Activated T-helper 1 cell treated with anti-CD3 and anti-CD28 coated beads, Interleukin-12 subunit alpha, Interleukin-12 subunit beta, Interleukin-2, Interleukin-4 antibody, amounts not matched to agents 30 ng/mL and 10 ng/mL and 1 ng/mL, durations not matched to agents 14 hours and 24 hours and 36 hours (primary cell): ENCODE measurements around the gene PRDM1. TPM values are rescaled to one million over a fixed set of nuclear protein-coding genes. Genes with fewer than 3 reads are reported as not detected.

ENCODE experiments used
- DNase-seq: peaks from one replicate; pipeline ENCODE4 v3.0.0; 2021; ENCODE audit warnings: low spot score
- H3K27ac Mint-ChIP-seq: one replicate; pipeline ENCODE4 v1.8.0; 2021; ENCODE audit warnings: mild to moderate bottlenecking, mixed read lengths
- H3K27me3 Mint-ChIP-seq: one replicate; pipeline ENCODE4 v1.8.0; 2022; ENCODE audit warnings: mild to moderate bottlenecking, moderate library complexity, mixed read lengths; ENCODE audit not compliant: insufficient read depth
- H3K36me3 Mint-ChIP-seq: one replicate; pipeline ENCODE4 v1.8.0; 2021; ENCODE audit warnings: low read depth, mixed read lengths
- H3K4me1 Mint-ChIP-seq: one replicate; pipeline ENCODE4 v1.8.0; 2021; ENCODE audit warnings: low read depth, mixed read lengths
- H3K4me3 Mint-ChIP-seq: one replicate; pipeline ENCODE4 v1.8.0; 2021; ENCODE audit warnings: mild to moderate bottlenecking, moderate library complexity, mixed read lengths
- H3K9me3 Mint-ChIP-seq: one replicate; pipeline ENCODE4 v1.8.0; 2021; ENCODE audit warnings: mixed read lengths
- intact Hi-C: fragments of 100-400 bp; cut with micrococcal nuclease; formaldehyde crosslinking; loops from one replicate; pipeline ENCODE4 v1.15.1; 2024
- total RNA-seq: library from RNA; stranded (reverse); gene quantifications from 2 replicates; pipeline ENCODE4 v1.2.3, GENCODE V29; 2022

PRDM1 gene
- total RNA-seq, 1 donor from 2014 or later, result 78.8 TPM

DNA sequence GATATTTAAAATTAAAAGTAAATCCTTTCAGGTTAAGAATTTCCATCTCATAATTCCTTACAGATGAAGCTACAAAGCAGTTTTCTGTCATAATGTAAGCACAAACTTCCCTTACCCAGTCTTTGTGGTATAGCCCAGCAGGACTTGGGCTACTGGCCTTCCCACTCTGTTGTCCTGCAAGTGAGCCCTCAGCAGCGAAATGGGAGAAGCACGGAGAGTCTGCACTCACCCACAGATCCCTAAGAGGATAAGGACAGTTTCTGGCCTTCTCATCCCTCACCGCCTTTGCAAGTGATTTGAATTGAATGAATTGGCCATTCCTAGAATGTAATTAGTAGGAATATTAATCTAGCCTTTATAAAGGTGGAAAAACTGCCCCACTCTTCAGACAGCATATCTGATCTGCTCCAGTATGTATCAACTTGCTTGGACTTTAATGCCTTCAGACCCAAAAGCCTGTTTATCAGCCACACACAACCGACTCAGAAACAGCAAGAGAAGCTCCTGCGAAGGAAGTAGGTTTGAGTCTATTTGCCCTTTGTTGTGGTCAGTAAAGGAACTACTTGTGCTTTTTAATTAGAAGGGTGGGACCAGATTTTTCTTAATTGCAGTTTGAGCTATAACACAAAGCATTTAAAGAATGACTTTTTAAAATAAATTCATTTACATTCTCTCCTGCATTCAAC lies 29.9 kb upstream of the PRDM1 start:
- H3K4me1 Mint-ChIP-seq, result peaks cover 18% of the 10 kb centered on the region
- no peak overlapping the region for H3K4me3 Mint-ChIP-seq
- intact Hi-C loops, result no loop called here
- H3K9me3 Mint-ChIP-seq, result no peaks in the 10 kb centered on the region
- DNase-seq, result no peak
- peaks cover 7% of the 10 kb centered on the region for H3K36me3 Mint-ChIP-seq
- no peak overlapping the region for H3K27ac Mint-ChIP-seq
- no peaks in the 10 kb centered on the region for H3K27me3 Mint-ChIP-seq

GRCh38 chr6:106056746-106057390 lies 29.3 kb upstream of the PRDM1 start:
- Mint-ChIP-seq H3K27ac (no peak overlapping the region), H3K4me1 (peaks cover 14% of the 10 kb centered on the region), H3K9me3 (no peaks in the 10 kb centered on the region), H3K36me3 (peaks cover 4% of the 10 kb centered on the region), H3K27me3 (no peaks in the 10 kb centered on the region), H3K4me3 (no peak overlapping the region)
- DNase-seq, result no peak
- intact Hi-C loops, result no loop called here

GRCh38 chr6:106059331-106059730 lies 26.8 kb upstream of the PRDM1 start:
- Mint-ChIP-seq H3K27ac (no peak overlapping the region), H3K9me3 (no peaks in the 10 kb centered on the region), H3K4me3 (no peak overlapping the region), H3K36me3 (peaks cover 1% of the 10 kb centered on the region), H3K27me3 (no peaks in the 10 kb centered on the region), H3K4me1 (peaks cover 14% of the 10 kb centered on the region)
- DNase-seq, result no peak
- intact Hi-C loops, result no loop called here

DNA sequence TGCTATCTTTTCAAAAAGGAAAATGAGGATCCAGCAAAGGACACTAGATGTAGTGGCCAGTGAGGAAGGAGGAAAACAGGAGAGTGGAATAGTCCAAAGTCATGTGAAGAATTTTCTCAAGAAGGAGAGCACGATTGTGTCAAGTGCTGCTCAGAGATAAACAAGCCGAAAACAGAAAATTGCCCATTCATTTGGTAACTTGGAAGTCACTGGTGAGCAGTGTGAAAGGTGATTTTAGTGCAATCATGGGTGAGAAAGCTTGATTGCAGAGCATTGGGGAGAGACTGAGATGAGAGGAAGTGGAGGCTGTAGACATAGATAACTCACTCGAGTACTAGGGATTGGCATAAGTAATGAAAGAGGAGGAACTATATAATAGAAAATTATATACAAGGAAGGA lies 26.0 kb upstream of the PRDM1 start:
- Mint-ChIP-seq H3K27me3 (no peaks in the 10 kb centered on the region), H3K4me3 (no peak overlapping the region), H3K27ac (no peak overlapping the region), H3K9me3 (no peaks in the 10 kb centered on the region), H3K4me1 (peaks cover 20% of the 10 kb centered on the region), H3K36me3 (peaks cover 1% of the 10 kb centered on the region)
- DNase-seq, result no peak
- intact Hi-C loops, result no loop called here

GRCh38 chr6:106063448-106063850 lies 22.7 kb upstream of the PRDM1 start:
- intact Hi-C loops, result no loop called here
- peaks cover 7% of the 10 kb centered on the region for H3K4me1 Mint-ChIP-seq
- peaks cover 2% of the 10 kb centered on the region for H3K36me3 Mint-ChIP-seq
- DNase-seq, result no peak
- H3K27me3 Mint-ChIP-seq, result peaks cover 3% of the 10 kb centered on the region
- no peaks in the 10 kb centered on the region for H3K9me3 Mint-ChIP-seq
- no peak overlapping the region for H3K4me3 Mint-ChIP-seq
- H3K27ac Mint-ChIP-seq, result no peak overlapping the region

DNA sequence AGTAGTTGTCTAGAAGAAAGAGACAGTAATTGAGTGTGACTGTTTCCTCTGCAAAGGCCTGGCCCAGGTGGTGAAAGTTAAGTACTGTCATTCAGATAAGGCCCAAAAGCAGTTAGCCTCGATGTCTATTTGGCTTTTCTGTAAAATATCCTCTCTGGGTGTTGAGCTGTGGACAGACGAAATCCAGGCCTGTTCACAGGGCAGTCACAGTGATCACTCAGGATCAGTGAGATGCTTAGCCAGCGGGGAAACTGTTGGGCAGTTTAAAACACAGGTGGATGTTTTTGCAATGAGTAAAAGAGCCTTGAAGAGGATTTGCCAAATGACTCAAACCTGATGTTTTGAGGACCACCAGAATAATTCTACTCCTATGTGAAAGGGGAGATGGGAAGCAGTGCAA lies 22.0 kb upstream of the PRDM1 start:
- intact Hi-C loops, result no loop called here
- H3K9me3 Mint-ChIP-seq, result no peaks in the 10 kb centered on the region
- peaks cover 7% of the 10 kb centered on the region for H3K4me1 Mint-ChIP-seq

DNA sequence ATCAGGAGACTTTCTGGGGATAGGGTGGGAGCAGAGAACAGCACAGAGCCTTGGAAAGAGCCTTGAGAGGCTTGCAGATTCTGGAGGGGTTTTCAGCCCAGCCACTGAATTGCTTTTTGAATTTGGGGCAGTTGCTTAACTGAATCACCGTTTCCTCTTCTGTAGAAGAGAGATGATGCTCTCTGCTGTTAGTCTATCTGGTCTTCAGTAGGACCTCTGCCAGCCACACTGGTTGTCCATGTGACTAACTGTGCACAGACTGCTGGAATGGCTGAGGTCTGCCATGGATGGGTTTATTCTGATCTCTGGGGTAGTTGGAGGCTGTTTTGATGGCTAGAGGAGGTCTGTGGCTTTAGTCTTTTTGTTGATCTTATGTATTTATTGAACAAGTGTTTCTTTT lies 21.4 kb upstream of the PRDM1 start:
- H3K9me3 Mint-ChIP-seq, result no peaks in the 10 kb centered on the region
- H3K36me3 Mint-ChIP-seq, result peaks cover 2% of the 10 kb centered on the region
- H3K4me3 Mint-ChIP-seq, result no peak overlapping the region
- H3K4me1 Mint-ChIP-seq, result peaks cover 7% of the 10 kb centered on the region
- DNase-seq, result no peak
- no peak overlapping the region for H3K27ac Mint-ChIP-seq
- intact Hi-C loops, result no loop called here
- peaks cover 9% of the 10 kb centered on the region for H3K27me3 Mint-ChIP-seq

More for the DNA sequence above, 22.0 kb upstream of the PRDM1 start:
- peaks cover 3% of the 10 kb centered on the region for H3K27me3 Mint-ChIP-seq
- peaks cover 2% of the 10 kb centered on the region for H3K36me3 Mint-ChIP-seq
- no peak overlapping the region for H3K27ac Mint-ChIP-seq
- DNase-seq, result no peak
- H3K4me3 Mint-ChIP-seq, result no peak overlapping the region

DNA sequence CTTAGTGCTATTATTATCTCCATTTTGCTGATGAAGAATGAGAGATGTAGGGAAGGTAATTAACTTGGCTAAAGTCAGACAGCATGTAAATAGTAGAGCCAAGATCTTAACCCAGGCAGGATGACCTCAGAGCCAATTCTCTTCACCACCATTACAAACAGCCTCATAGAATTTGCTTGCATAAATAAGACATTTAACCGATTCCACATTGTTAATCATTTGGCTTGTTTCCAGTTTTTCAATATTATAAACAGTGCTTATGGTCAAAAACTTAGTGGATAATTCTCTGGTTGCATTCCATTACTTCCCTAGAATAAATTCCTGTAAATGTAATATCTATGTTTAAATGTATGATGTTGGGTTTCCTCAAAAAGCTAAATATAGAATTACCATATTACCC lies 19.1 kb upstream of the PRDM1 start:
- Mint-ChIP-seq H3K27me3 (peaks cover 19% of the 10 kb centered on the region), H3K4me3 (no peak overlapping the region), H3K4me1 (peaks cover 7% of the 10 kb centered on the region), H3K9me3 (no peaks in the 10 kb centered on the region), H3K27ac (no peak overlapping the region), H3K36me3 (peaks cover 2% of the 10 kb centered on the region)
- DNase-seq, result no peak
- intact Hi-C loops, result no loop called here

- no peaks in the 10 kb centered on the region for H3K9me3 Mint-ChIP-seq
- H3K27me3 Mint-ChIP-seq, result peaks cover 26% of the 10 kb centered on the region
- no peak for DNase-seq
- H3K4me1 Mint-ChIP-seq, result peaks cover 18% of the 10 kb centered on the region
- no peak overlapping the region for H3K4me3 Mint-ChIP-seq
- H3K27ac Mint-ChIP-seq, result no peak overlapping the region
- intact Hi-C loops, result no loop called here
- peaks cover 2% of the 10 kb centered on the region for H3K36me3 Mint-ChIP-seq
These were observed 16.7 kb upstream of the PRDM1 start for GRCh38 chr6:106069478-106069877.

DNA sequence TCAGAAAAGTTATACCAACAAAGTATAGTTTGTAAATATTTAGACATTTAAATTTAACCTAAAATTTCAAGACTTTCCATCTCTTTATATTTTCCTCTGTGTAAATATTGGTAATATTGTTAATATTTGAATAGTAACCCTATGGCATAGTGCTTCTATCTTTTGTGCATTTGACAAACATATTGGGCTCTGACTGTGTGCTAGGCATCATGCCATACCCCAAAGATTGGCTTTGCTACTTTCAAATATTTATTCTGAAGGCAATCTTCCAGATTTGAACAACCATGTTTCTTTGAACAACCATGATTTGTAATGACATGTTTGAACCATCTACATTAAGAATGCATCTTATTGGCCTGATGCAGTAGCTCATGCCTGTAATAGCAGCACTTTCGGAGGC lies 15.5 kb upstream of the PRDM1 start:
- intact Hi-C loops, result no loop called here
- H3K4me1 Mint-ChIP-seq, result peaks cover 12% of the 10 kb centered on the region
- no peak for DNase-seq
- no peak overlapping the region for H3K27ac Mint-ChIP-seq
- no peak overlapping the region for H3K4me3 Mint-ChIP-seq
- peaks cover 2% of the 10 kb centered on the region for H3K36me3 Mint-ChIP-seq
- no peaks in the 10 kb centered on the region for H3K9me3 Mint-ChIP-seq
- peaks cover 26% of the 10 kb centered on the region for H3K27me3 Mint-ChIP-seq

DNA sequence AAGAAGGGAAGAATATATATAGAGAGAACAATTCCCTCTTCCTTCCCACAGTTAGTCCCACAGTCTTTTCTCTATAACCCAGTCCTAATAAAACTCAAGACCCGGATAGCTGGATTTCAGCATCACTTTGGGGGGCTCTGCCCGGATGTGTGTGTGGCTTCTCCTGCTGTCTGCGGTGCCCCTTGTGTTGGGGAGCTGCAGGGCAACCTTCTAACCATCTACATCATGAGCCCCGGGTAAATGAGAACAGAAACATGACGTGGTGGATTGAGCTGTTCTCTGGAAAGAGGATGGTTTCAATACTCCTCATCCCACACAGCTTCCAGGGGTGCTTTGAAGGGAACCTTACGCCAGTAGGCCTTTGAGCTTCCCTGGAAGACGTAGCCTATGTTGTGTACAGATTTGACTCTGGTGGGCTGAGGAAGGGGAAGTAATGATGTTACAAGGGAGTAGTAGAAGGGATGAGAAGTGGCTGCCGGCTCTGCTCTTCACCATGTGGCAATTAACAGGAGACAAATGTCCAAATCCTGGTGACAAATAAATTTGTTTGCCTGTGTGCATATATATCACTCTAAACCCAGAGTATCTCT lies 13.5 kb upstream of the PRDM1 start:
- no peak for DNase-seq
- Mint-ChIP-seq H3K4me1 (peaks cover 12% of the 10 kb centered on the region), H3K27ac (no peak overlapping the region), H3K27me3 (peaks cover 28% of the 10 kb centered on the region), H3K36me3 (no peaks in the 10 kb centered on the region), H3K4me3 (no peak overlapping the region), H3K9me3 (no peaks in the 10 kb centered on the region)
- intact Hi-C loops, result no loop called here

DNA sequence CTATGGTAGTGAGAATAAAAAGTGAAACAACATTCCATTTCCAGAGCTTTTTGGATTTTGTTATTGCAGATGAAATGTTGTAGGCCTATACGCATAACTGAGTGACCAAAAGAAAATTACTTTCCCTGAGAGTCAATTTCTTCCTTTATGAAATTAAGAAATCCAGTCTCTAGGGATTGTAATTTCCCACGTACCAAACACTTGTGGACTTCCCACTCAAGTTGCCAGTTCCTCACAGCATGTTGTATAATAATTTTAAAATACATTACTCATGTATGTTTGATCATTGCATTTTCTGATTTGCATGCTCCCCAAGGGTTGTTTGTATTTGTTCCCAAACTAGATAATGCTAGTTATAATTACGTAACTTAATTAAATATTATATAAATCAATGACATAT lies 12.0 kb upstream of the PRDM1 start:
- intact Hi-C loops, result no loop called here
- H3K27me3 Mint-ChIP-seq, result peaks cover 27% of the 10 kb centered on the region
- no peak overlapping the region for H3K27ac Mint-ChIP-seq
- no peaks in the 10 kb centered on the region for H3K36me3 Mint-ChIP-seq
- H3K4me3 Mint-ChIP-seq, result no peak overlapping the region
- peaks cover 12% of the 10 kb centered on the region for H3K4me1 Mint-ChIP-seq
- no peak for DNase-seq
- no peaks in the 10 kb centered on the region for H3K9me3 Mint-ChIP-seq

DNA sequence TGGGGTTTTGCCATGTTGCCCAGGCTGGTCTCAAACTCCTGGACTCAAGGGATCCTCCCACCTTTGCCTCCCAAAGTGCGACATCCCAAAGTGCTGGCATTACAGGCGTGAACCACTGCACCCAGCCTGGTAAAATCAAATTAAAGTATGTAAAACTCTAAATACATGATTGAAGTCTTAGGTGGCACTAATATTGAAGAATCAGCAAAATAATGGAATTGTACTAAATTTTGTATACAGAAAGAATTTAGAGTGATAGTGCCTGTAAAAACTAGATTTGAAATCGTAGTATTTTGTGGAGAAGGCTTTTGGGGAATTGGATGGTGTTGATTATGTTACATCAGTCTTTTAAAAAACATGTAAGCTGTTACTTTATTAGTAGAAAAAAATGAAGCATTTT lies 10.0 kb upstream of the PRDM1 start:
- intact Hi-C loops, result no loop called here
- no peaks in the 10 kb centered on the region for H3K36me3 Mint-ChIP-seq
- no peaks in the 10 kb centered on the region for H3K9me3 Mint-ChIP-seq
- H3K4me3 Mint-ChIP-seq, result no peak overlapping the region
- DNase-seq, result no peak
- H3K4me1 Mint-ChIP-seq, result peaks cover 12% of the 10 kb centered on the region
- peaks cover 12% of the 10 kb centered on the region for H3K27me3 Mint-ChIP-seq
- H3K27ac Mint-ChIP-seq, result no peak overlapping the region
